IMR-90 (cell line): ENCODE data around the gene SNRNP27. TPM values are rescaled to one million over a fixed set of nuclear protein-coding genes. Genes with fewer than 3 reads are reported as not detected.

Source experiments
- ATAC-seq: fragments of 200-7000 bp; cut with Tn5 transposase; 2 replicates; pipeline ENCODE4 v1.9.1; 2020; ENCODE audit warnings: low read depth, mild to moderate bottlenecking, moderate library complexity
- BruUV-seq: library from RNA; stranded (reverse); fragments of 400-500 nt; replicated peaks from 2 replicates; lab custom pipeline; 2021; lab: Mats Ljungman, UMichigan
- CTCF ChIA-PET: fragments of 300-600 bp; formaldehyde crosslinking; extraction: SDS; loops from one replicate; lab custom pipeline; 2021; ENCODE audit warnings: antibody characterized with exemption; lab: Yijun Ruan, JAX
- POLR2A ChIA-PET: fragments of 300-600 bp; sonication (Branson Sonifier 250); formaldehyde crosslinking; loops from one replicate; lab custom pipeline; 2022; ENCODE audit warnings: antibody characterized with exemption; ENCODE audit not compliant: unreplicated experiment; lab: Charles Lee
- DNase-seq: peaks from one replicate; pipeline ENCODE4 v3.0.0; 2013
- H2AFZ ChIP-seq: replicated peaks from 2 replicates; pipeline ENCODE3; 2013; ENCODE audit warnings: low read length, mild to moderate bottlenecking; ENCODE audit not compliant: poor library complexity
- H2AK5ac ChIP-seq: 2 replicates; pipeline ENCODE4 v1.6.1; 2013; ENCODE audit warnings: low read depth, low read length, inconsistent platforms
- H2AK9ac ChIP-seq: replicated peaks from 2 replicates; pipeline ENCODE3; 2013; ENCODE audit warnings: mild to moderate bottlenecking, low read depth, low read length, moderate library complexity; ENCODE audit not compliant: poor library complexity
- H2BK120ac ChIP-seq: 2 replicates; pipeline ENCODE4 v1.6.1; 2013; ENCODE audit warnings: low read depth, low read length, inconsistent platforms
- H2BK15ac ChIP-seq: 3 replicates; pipeline ENCODE4 v1.6.1; 2013; ENCODE audit warnings: low read depth, low read length, inconsistent platforms
- H2BK20ac ChIP-seq: 2 replicates; pipeline ENCODE4 v1.6.1; 2013; ENCODE audit warnings: low read depth, mild to moderate bottlenecking, inconsistent platforms, low read length, moderate library complexity
- H2BK5ac ChIP-seq: 2 replicates; pipeline ENCODE4 v1.6.1; 2013; ENCODE audit warnings: mild to moderate bottlenecking, low read depth, low read length, inconsistent platforms; ENCODE audit not compliant: poor library complexity, severe bottlenecking
- H3K14ac ChIP-seq: replicated peaks from 2 replicates; pipeline ENCODE4 v1.6.1; 2013; ENCODE audit warnings: low read depth, low read length, inconsistent platforms
- H3K18ac ChIP-seq: 2 replicates; pipeline ENCODE4 v1.6.1; 2013; ENCODE audit warnings: low read depth, low read length, control low read depth
- H3K23ac ChIP-seq: 2 replicates; pipeline ENCODE4 v1.6.1; 2013; ENCODE audit warnings: low read depth, low read length, inconsistent platforms
- H3K27ac ChIP-seq: 2 replicates; pipeline ENCODE4 v1.5.1; 2013; ENCODE audit warnings: mild to moderate bottlenecking, control low read depth, low read length; ENCODE audit not compliant: insufficient read depth
- H3K27me3 ChIP-seq: 2 replicates; pipeline ENCODE4 v1.6.1; 2013; ENCODE audit warnings: low read length; ENCODE audit not compliant: control insufficient read depth, insufficient read depth
- H3K36me3 ChIP-seq: 2 replicates; pipeline ENCODE4 v1.6.1; 2013; ENCODE audit warnings: low read length, mixed read lengths; ENCODE audit not compliant: control insufficient read depth, insufficient read depth
- H3K4ac ChIP-seq: 2 replicates; pipeline ENCODE4 v1.6.1; 2013; ENCODE audit warnings: low read depth, low read length, inconsistent platforms
- H3K4me1 ChIP-seq: 2 replicates; pipeline ENCODE4 v1.6.1; 2013; ENCODE audit warnings: low read length, mixed read lengths; ENCODE audit not compliant: control insufficient read depth, insufficient read depth
- H3K4me2 ChIP-seq: 2 replicates; pipeline ENCODE4 v1.6.1; 2013; ENCODE audit warnings: low read depth, mild to moderate bottlenecking, control low read depth, low read length, moderate library complexity
- H3K4me3 ChIP-seq: 2 replicates; pipeline ENCODE4 v1.5.1; 2013; ENCODE audit warnings: low read depth, mild to moderate bottlenecking, control low read depth, low read length, moderate library complexity; ENCODE audit not compliant: insufficient read depth
- H3K56ac ChIP-seq: 2 replicates; pipeline ENCODE4 v1.6.1; 2013; ENCODE audit warnings: low read length, inconsistent platforms; ENCODE audit not compliant: insufficient read depth; ENCODE audit errors: extremely low read depth
- H3K79me1 ChIP-seq, 2 experiments: 2 replicates each; pipeline ENCODE4 v1.6.1; 2013; ENCODE audit warnings: low read length in 2 of 2, inconsistent platforms in 1 of 2, low read depth in 1 of 2
- H3K9ac ChIP-seq: 2 replicates; pipeline ENCODE4 v1.6.1; 2013; ENCODE audit warnings: low read depth, low read length, control low read depth
- H3K9me1 ChIP-seq: 2 replicates; pipeline ENCODE4 v1.6.1; 2013; ENCODE audit warnings: low read length, inconsistent platforms; ENCODE audit not compliant: insufficient read depth
- H3K9me3 ChIP-seq: 2 replicates; pipeline ENCODE4 v1.6.1; 2013; ENCODE audit warnings: low read length; ENCODE audit not compliant: control insufficient read depth, insufficient read depth
- H4K20me1 ChIP-seq: 2 replicates; pipeline ENCODE4 v1.6.1; 2013; ENCODE audit warnings: low read length, inconsistent platforms; ENCODE audit not compliant: insufficient read depth
- H4K5ac ChIP-seq: 2 replicates; pipeline ENCODE4 v1.6.1; 2013; ENCODE audit warnings: mild to moderate bottlenecking, low read depth, low read length, control low read depth
- H4K8ac ChIP-seq, 2 experiments: 2 replicates each; pipeline ENCODE4 v1.6.1; 2013; ENCODE audit warnings: low read depth in 2 of 2, low read length in 2 of 2, control low read depth in 1 of 2, inconsistent platforms in 1 of 2
- H4K91ac ChIP-seq: 2 replicates; pipeline ENCODE4 v1.6.1; 2013; ENCODE audit warnings: low read depth, low read length, inconsistent platforms; ENCODE audit not compliant: insufficient read depth
- BHLHE40 ChIP-seq: fragments of 150-350 bp; IDR thresholded peaks from 2 replicates; pipeline ENCODE4 v1.6.1; 2016; ENCODE audit warnings: mild to moderate bottlenecking, low read depth, low read length
- CEBPB ChIP-seq: IDR thresholded peaks from 2 replicates; pipeline ENCODE4 v1.6.1; 2012; ENCODE audit warnings: low read depth, low read length, improper control_type of control experiment
- CHD1 ChIP-seq: IDR thresholded peaks from 2 replicates; pipeline ENCODE4 v1.6.1; 2012; ENCODE audit warnings: low read depth, low read length, improper control_type of control experiment
- ELK1 ChIP-seq: fragments of 150-350 bp; IDR thresholded peaks from 2 replicates; pipeline ENCODE4 v1.6.1; 2016; ENCODE audit warnings: low read depth, mild to moderate bottlenecking, low read length, moderate library complexity, borderline replicate concordance
- FOS ChIP-seq: fragments of 150-350 bp; IDR thresholded peaks from 2 replicates; pipeline ENCODE4 v1.6.1; 2016; ENCODE audit warnings: low read depth, low read length
- MAFK ChIP-seq: IDR thresholded peaks from 2 replicates; pipeline ENCODE4 v1.6.1; 2012; ENCODE audit warnings: low read depth, low read length, improper control_type of control experiment
- MAZ ChIP-seq: IDR thresholded peaks from 2 replicates; pipeline ENCODE4 v1.6.1; 2012; ENCODE audit warnings: low read depth, mild to moderate bottlenecking, low read length, improper control_type of control experiment, moderate library complexity, borderline replicate concordance
- NFE2L2 ChIP-seq: fragments of 150-350 bp; IDR thresholded peaks from 2 replicates; pipeline ENCODE4 v1.6.1; 2016; ENCODE audit warnings: low read depth, mild to moderate bottlenecking, low read length
- POLR2A ChIP-seq: IDR thresholded peaks from 2 replicates; pipeline ENCODE4 v1.6.1; 2012; ENCODE audit warnings: mild to moderate bottlenecking, low read depth, low read length
- RAD21 ChIP-seq: IDR thresholded peaks from 2 replicates; pipeline ENCODE4 v1.6.1; 2012; ENCODE audit warnings: low read length, improper control_type of control experiment
- RCOR1 ChIP-seq: IDR thresholded peaks from 2 replicates; pipeline ENCODE4 v1.6.1; 2012; ENCODE audit warnings: mild to moderate bottlenecking, low read length, improper control_type of control experiment; ENCODE audit not compliant: insufficient replicate concordance
- SMC3 ChIP-seq: fragments of 150-350 bp; IDR thresholded peaks from 2 replicates; pipeline ENCODE4 v1.6.1; 2016; ENCODE audit warnings: low read depth, mild to moderate bottlenecking, antibody characterized with exemption, low read length, moderate library complexity
- WGBS, 2 experiments: methylation state at CpG; one replicate each; pipeline versions ENCODE4 v1.1.5 to v1.1.7; 2013; ENCODE audit warnings: missing lambda C conversion rate in 2 of 2; ENCODE audit not compliant: insufficient read length in 1 of 2; ENCODE audit errors: extremely low coverage in 2 of 2; 5-methylcytosine and 5-hydroxymethylcytosine counted together
- dilution Hi-C: fragments of 300-500 bp; cut with HindIII; formaldehyde crosslinking; loops from one replicate; pipeline ENCODE4 v1.14.3; 2018; ENCODE audit warnings: low sequenced_read_pairs; ENCODE audit not compliant: unreplicated experiment
- in situ Hi-C: fragments of 300-500 bp; cut with MboI; formaldehyde crosslinking; loops from 3 replicates; pipeline ENCODE4 v1.14.3; 2019; ENCODE audit warnings: low sequenced_read_pairs, inconsistent platforms, mixed read lengths
- intact Hi-C: fragments of 100-400 bp; cut with micrococcal nuclease; formaldehyde crosslinking; loops from 2 replicates; pipeline ENCODE4 v1.10.0; 2022
- polyA plus RNA-seq, 3 experiments: library from polyadenylated mRNA; depleted of rRNA; stranded (reverse); fragments of >200 nt; gene quantifications; 2 replicates each; pipeline ENCODE4 v1.2.3, GENCODE V29; 2012; ENCODE audit warnings: low replicate concordance in 1 of 3
- total RNA-seq: library from RNA; depleted of rRNA; stranded (reverse); fragments of >200 nt; gene quantifications from 2 replicates; pipeline ENCODE4 v1.2.3, GENCODE V29; 2012
- TF ChIP-seq, protein P1 (sequence below): conservative IDR thresholded peaks from 2 replicates; pipeline ENCODE4 v1.5.1; 2012; ENCODE audit warnings: mild to moderate bottlenecking, low read depth, low read length, improper control_type of control experiment
- TF ChIP-seq, protein P2 (sequence below): fragments of 150-350 bp; IDR thresholded peaks from 2 replicates; pipeline ENCODE4 v1.6.1; 2017; ENCODE audit warnings: mild to moderate bottlenecking, antibody characterized with exemption, low read length, low read depth

Gene SNRNP27
- total and polyA plus RNA-seq, 2 of the 4 experiments (the other 2 are of a cell fraction) = 8.8 to 48.3 TPM

- no peak overlapping the region for H3K18ac ChIP-seq
- H4K8ac ChIP-seq = 0 out of 4 replicates have a peak overlapping the region, but pooled peaks of 1 of the 2 experiments have one; percentile 23
- peaks cover 20% of the 10 kb centered on the region for H3K9me1 ChIP-seq
- in situ Hi-C loops = no loop called here
- H3K4me1 ChIP-seq = peaks cover 8% of the 10 kb centered on the region
- H2AK5ac ChIP-seq = peak overlapping the region; percentile 29; the same call in 1 of the 2 replicates
- no peak overlapping the region; the same call in 1 of the 2 replicates for H4K91ac ChIP-seq
- H2BK5ac ChIP-seq = no peak overlapping the region
- H3K9me3 ChIP-seq = no peaks in the 10 kb centered on the region
- no peak overlapping the region for H3K56ac ChIP-seq
- H2BK120ac ChIP-seq = 0 out of 2 replicates have a peak overlapping the region, but pooled peaks have one; percentile 32
- POLR2A ChIA-PET = no interaction called here
- 0 out of 2 replicates have a peak overlapping the region, but pooled peaks have one; percentile 28 for H3K23ac ChIP-seq
- H2BK15ac ChIP-seq = peak overlapping the region; percentile 75; the same call in 1 of the 3 replicates
- H2AK9ac ChIP-seq = no peak overlapping the region
- no peak overlapping the region for H3K4me3 ChIP-seq
- no TSS peak for BruUV-seq
- H3K27me3 ChIP-seq = no peaks in the 10 kb centered on the region
- H4K5ac ChIP-seq = no peak overlapping the region
- WGBS, 2 experiments = 100% methylated on average over 2 of the region's 4 CpGs; no CpG with 5 or more reads in 1 of the 2 experiments
- peak overlapping the region; percentile 66; the same call in 1 of the 2 replicates for H3K4ac ChIP-seq
- H3K27ac ChIP-seq = no peak overlapping the region
- peaks cover 7% of the 10 kb centered on the region; the same call in 1 of the 2 replicates for H3K36me3 ChIP-seq
- TF ChIP-seq ELK1 (no peak), RAD21 (no peak), CHD1 (no peak), MAFK (no peak), NFE2L2 (no peak), CEBPB (no peak), RCOR1 (no peak), SMC3 (no peak), MAZ (no peak), BHLHE40 (no peak), FOS (no peak), POLR2A (no peak)
- TF ChIP-seq, protein P1, sequence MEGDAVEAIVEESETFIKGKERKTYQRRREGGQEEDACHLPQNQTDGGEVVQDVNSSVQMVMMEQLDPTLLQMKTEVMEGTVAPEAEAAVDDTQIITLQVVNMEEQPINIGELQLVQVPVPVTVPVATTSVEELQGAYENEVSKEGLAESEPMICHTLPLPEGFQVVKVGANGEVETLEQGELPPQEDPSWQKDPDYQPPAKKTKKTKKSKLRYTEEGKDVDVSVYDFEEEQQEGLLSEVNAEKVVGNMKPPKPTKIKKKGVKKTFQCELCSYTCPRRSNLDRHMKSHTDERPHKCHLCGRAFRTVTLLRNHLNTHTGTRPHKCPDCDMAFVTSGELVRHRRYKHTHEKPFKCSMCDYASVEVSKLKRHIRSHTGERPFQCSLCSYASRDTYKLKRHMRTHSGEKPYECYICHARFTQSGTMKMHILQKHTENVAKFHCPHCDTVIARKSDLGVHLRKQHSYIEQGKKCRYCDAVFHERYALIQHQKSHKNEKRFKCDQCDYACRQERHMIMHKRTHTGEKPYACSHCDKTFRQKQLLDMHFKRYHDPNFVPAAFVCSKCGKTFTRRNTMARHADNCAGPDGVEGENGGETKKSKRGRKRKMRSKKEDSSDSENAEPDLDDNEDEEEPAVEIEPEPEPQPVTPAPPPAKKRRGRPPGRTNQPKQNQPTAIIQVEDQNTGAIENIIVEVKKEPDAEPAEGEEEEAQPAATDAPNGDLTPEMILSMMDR = no peak
- TF ChIP-seq, protein P2, sequence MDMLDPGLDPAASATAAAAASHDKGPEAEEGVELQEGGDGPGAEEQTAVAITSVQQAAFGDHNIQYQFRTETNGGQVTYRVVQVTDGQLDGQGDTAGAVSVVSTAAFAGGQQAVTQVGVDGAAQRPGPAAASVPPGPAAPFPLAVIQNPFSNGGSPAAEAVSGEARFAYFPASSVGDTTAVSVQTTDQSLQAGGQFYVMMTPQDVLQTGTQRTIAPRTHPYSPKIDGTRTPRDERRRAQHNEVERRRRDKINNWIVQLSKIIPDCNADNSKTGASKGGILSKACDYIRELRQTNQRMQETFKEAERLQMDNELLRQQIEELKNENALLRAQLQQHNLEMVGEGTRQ = no peak
- no peaks in the 10 kb centered on the region for H4K20me1 ChIP-seq
- no peak for DNase-seq
- peak overlapping the region; percentile 67; the same call in 1 of the 2 replicates for H3K14ac ChIP-seq
- CTCF ChIA-PET = interaction anchor here (1.2 kb wide), 1 partner anchor 7 kb away, joined by 3 read pairs; no protein-coding TSS in a partner anchor
- H2BK20ac ChIP-seq = peak overlapping the region; percentile 92
- intact Hi-C loops = no loop called here
- H3K9ac ChIP-seq = no peak overlapping the region
- dilution Hi-C loops = no loop called here
- no peak overlapping the region for H3K4me2 ChIP-seq
- no peak overlapping the region for H2AFZ ChIP-seq
- H3K79me1 ChIP-seq = no peaks in the 10 kb centered on the region
- ATAC-seq = no peak
These were observed 53.7 kb downstream of the SNRNP27 start for GRCh38 chr2:69947325-69947931.
